Activated T-helper 2 cell treated with anti-CD3 and anti-CD28 coated beads, Interferon-gamma antibody, Interleukin-2, Interleukin-4, amounts not matched to agents 10 μg/mL and 5 μg/mL and 100 μg/mL, durations not matched to agents 14 hours and 24 hours and 36 hours (primary cell): Measurements from ENCODE around the gene STX18. TPM values are rescaled to one million over a fixed set of nuclear protein-coding genes. Genes with fewer than 3 reads are reported as not detected.

Experiments used
- DNase-seq: peaks from one replicate; pipeline ENCODE4 v3.0.0; 2021; ENCODE audit warnings: low spot score
- H3K27ac Mint-ChIP-seq: one replicate; pipeline ENCODE4 v1.8.0; 2021; ENCODE audit warnings: mixed read lengths
- H3K27me3 Mint-ChIP-seq: one replicate; pipeline ENCODE4 v1.8.0; 2021; ENCODE audit warnings: low read depth, mixed read lengths
- H3K36me3 Mint-ChIP-seq: one replicate; pipeline ENCODE4 v1.8.0; 2021; ENCODE audit warnings: low read depth, mixed read lengths
- H3K4me1 Mint-ChIP-seq: one replicate; pipeline ENCODE4 v1.8.0; 2021; ENCODE audit warnings: low read depth, mixed read lengths
- H3K4me3 Mint-ChIP-seq: one replicate; pipeline ENCODE4 v1.8.0; 2021; ENCODE audit warnings: low read depth, mild to moderate bottlenecking, moderate library complexity, mixed read lengths
- H3K9me3 Mint-ChIP-seq: one replicate; pipeline ENCODE4 v1.8.0; 2021; ENCODE audit warnings: mixed read lengths
- intact Hi-C: fragments of 100-400 bp; cut with micrococcal nuclease; formaldehyde crosslinking; loops from one replicate; pipeline ENCODE4 v1.15.1; 2023
- total RNA-seq: library from RNA; stranded (reverse); gene quantifications from 2 replicates; pipeline ENCODE4 v1.2.3, GENCODE V29; 2022

Gene STX18
- total RNA-seq, 1 donor from 2014 or later, result 26.9 TPM

GRCh38 chr4:4388311-4388790 is 153.5 kb downstream of the STX18 start:
- no peak overlapping the region for H3K27ac Mint-ChIP-seq
- no peak overlapping the region for H3K4me3 Mint-ChIP-seq
- no peaks in the 10 kb centered on the region for H3K36me3 Mint-ChIP-seq
- no peaks in the 10 kb centered on the region for H3K9me3 Mint-ChIP-seq
- peaks cover 1% of the 10 kb centered on the region for H3K4me1 Mint-ChIP-seq
- DNase-seq, result no peak
- intact Hi-C loops, result no loop called here
- peaks cover 38% of the 10 kb centered on the region for H3K27me3 Mint-ChIP-seq

- peaks cover 1% of the 10 kb centered on the region for H3K4me1 Mint-ChIP-seq
- no peak overlapping the region for H3K27ac Mint-ChIP-seq
- no peak for DNase-seq
- no peaks in the 10 kb centered on the region for H3K36me3 Mint-ChIP-seq
- peaks cover 44% of the 10 kb centered on the region for H3K27me3 Mint-ChIP-seq
- intact Hi-C loops, result no loop called here
- no peak overlapping the region for H3K4me3 Mint-ChIP-seq
- H3K9me3 Mint-ChIP-seq, result no peaks in the 10 kb centered on the region
These were observed 154.1 kb downstream of the STX18 start for GRCh38 chr4:4387531-4388310.

- DNase-seq, result no peak
- intact Hi-C loops, result no loop called here
- H3K4me3 Mint-ChIP-seq, result peak within 1 kb of the TSS; percentile 43
- no peaks in the 10 kb centered on the region for H3K9me3 Mint-ChIP-seq
- H3K4me1 Mint-ChIP-seq, result peaks cover 1% of the 10 kb centered on the region
- peaks cover 51% of the 10 kb centered on the region for H3K27me3 Mint-ChIP-seq
- no peaks in the 10 kb centered on the region for H3K36me3 Mint-ChIP-seq
- H3K27ac Mint-ChIP-seq, result no peak within 1 kb of the TSS
These were observed 155.0 kb downstream of the STX18 start, which contains the start of gene NSG1 for GRCh38 chr4:4386736-4387392. Gene NSG1, plus strand, starts transcription at chr4:4387102. Its CDS starts 528 bp downstream, at chr4:4387630.

GRCh38 chr4:4386296-4386735 is 155.5 kb downstream of the STX18 start:
- H3K27me3 Mint-ChIP-seq, result peaks cover 52% of the 10 kb centered on the region
- H3K4me1 Mint-ChIP-seq, result peaks cover 1% of the 10 kb centered on the region
- DNase-seq, result no peak
- peak overlapping the region; percentile 43 for H3K4me3 Mint-ChIP-seq
- no peak overlapping the region for H3K27ac Mint-ChIP-seq
- no peaks in the 10 kb centered on the region for H3K36me3 Mint-ChIP-seq
- H3K9me3 Mint-ChIP-seq, result no peaks in the 10 kb centered on the region
- intact Hi-C loops, result no loop called here

GRCh38 chr4:4385729-4386295 is 156.0 kb downstream of the STX18 start:
- Mint-ChIP-seq H3K4me3 (peak overlapping the region; percentile 43), H3K27me3 (peaks cover 54% of the 10 kb centered on the region), H3K9me3 (no peaks in the 10 kb centered on the region), H3K36me3 (no peaks in the 10 kb centered on the region), H3K4me1 (peaks cover 1% of the 10 kb centered on the region), H3K27ac (no peak overlapping the region)
- intact Hi-C loops, result no loop called here
- DNase-seq, result no peak

- no peaks in the 10 kb centered on the region for H3K9me3 Mint-ChIP-seq
- peaks cover 1% of the 10 kb centered on the region for H3K4me1 Mint-ChIP-seq
- H3K27ac Mint-ChIP-seq, result no peak overlapping the region
- H3K27me3 Mint-ChIP-seq, result peaks cover 54% of the 10 kb centered on the region
- H3K36me3 Mint-ChIP-seq, result no peaks in the 10 kb centered on the region
- intact Hi-C loops, result no loop called here
- H3K4me3 Mint-ChIP-seq, result no peak overlapping the region
- DNase-seq, result no peak
These were observed 157.0 kb downstream of the STX18 start for GRCh38 chr4:4384837-4385236.

- no peak for DNase-seq
- peaks cover 42% of the 10 kb centered on the region for H3K27me3 Mint-ChIP-seq
- H3K9me3 Mint-ChIP-seq, result no peaks in the 10 kb centered on the region
- intact Hi-C loops, result no loop called here
- H3K4me3 Mint-ChIP-seq, result no peak overlapping the region
- no peak overlapping the region for H3K27ac Mint-ChIP-seq
- H3K4me1 Mint-ChIP-seq, result peaks cover 1% of the 10 kb centered on the region
- no peaks in the 10 kb centered on the region for H3K36me3 Mint-ChIP-seq
These were observed 158.8 kb downstream of the STX18 start for GRCh38 chr4:4383085-4383484.

- H3K9me3 Mint-ChIP-seq, result no peaks in the 10 kb centered on the region
- H3K4me3 Mint-ChIP-seq, result no peak overlapping the region
- no peak overlapping the region for H3K27ac Mint-ChIP-seq
- DNase-seq, result no peak
- no peaks in the 10 kb centered on the region for H3K4me1 Mint-ChIP-seq
- peaks cover 26% of the 10 kb centered on the region for H3K27me3 Mint-ChIP-seq
- H3K36me3 Mint-ChIP-seq, result no peaks in the 10 kb centered on the region
- intact Hi-C loops, result no loop called here
These were observed 162.2 kb downstream of the STX18 start for GRCh38 chr4:4379540-4380087.

- H3K4me3 Mint-ChIP-seq, result no peak overlapping the region
- H3K9me3 Mint-ChIP-seq, result no peaks in the 10 kb centered on the region
- H3K27me3 Mint-ChIP-seq, result peaks cover 11% of the 10 kb centered on the region
- intact Hi-C loops, result no loop called here
- no peak for DNase-seq
- no peaks in the 10 kb centered on the region for H3K36me3 Mint-ChIP-seq
- H3K4me1 Mint-ChIP-seq, result no peaks in the 10 kb centered on the region
- H3K27ac Mint-ChIP-seq, result no peak overlapping the region
These were observed 164.0 kb downstream of the STX18 start for GRCh38 chr4:4377732-4378460.

- no peak overlapping the region for H3K27ac Mint-ChIP-seq
- no peaks in the 10 kb centered on the region for H3K4me1 Mint-ChIP-seq
- intact Hi-C loops, result no loop called here
- no peak for DNase-seq
- no peak overlapping the region for H3K4me3 Mint-ChIP-seq
- peaks cover 6% of the 10 kb centered on the region for H3K27me3 Mint-ChIP-seq
- no peaks in the 10 kb centered on the region for H3K36me3 Mint-ChIP-seq
- no peaks in the 10 kb centered on the region for H3K9me3 Mint-ChIP-seq
These were observed 164.7 kb downstream of the STX18 start for GRCh38 chr4:4377191-4377590.

- H3K27me3 Mint-ChIP-seq, result no peaks in the 10 kb centered on the region
- no peaks in the 10 kb centered on the region for H3K4me1 Mint-ChIP-seq
- DNase-seq, result no peak
- no peaks in the 10 kb centered on the region for H3K9me3 Mint-ChIP-seq
- no peaks in the 10 kb centered on the region for H3K36me3 Mint-ChIP-seq
- no peak overlapping the region for H3K4me3 Mint-ChIP-seq
- intact Hi-C loops, result no loop called here
- no peak overlapping the region for H3K27ac Mint-ChIP-seq
These were observed 165.8 kb downstream of the STX18 start for GRCh38 chr4:4376074-4376473.

- DNase-seq, result no peak
- Mint-ChIP-seq H3K4me1 (no peaks in the 10 kb centered on the region), H3K4me3 (no peak overlapping the region), H3K27ac (no peak overlapping the region), H3K36me3 (no peaks in the 10 kb centered on the region), H3K27me3 (no peaks in the 10 kb centered on the region), H3K9me3 (no peaks in the 10 kb centered on the region)
- intact Hi-C loops, result no loop called here
These were observed 167.3 kb downstream of the STX18 start for GRCh38 chr4:4374388-4375098.
